H9 (cell line): ENCODE measurements around the gene CACNA2D4. TPM values are rescaled to one million over a fixed set of nuclear protein-coding genes. Genes with fewer than 3 reads are reported as not detected.

Source experiments
- DNase-seq: peaks from one replicate; pipeline ENCODE4 v3.0.0-alpha.2; 2017
- H2AFZ ChIP-seq: one replicate; pipeline ENCODE4 v1.6.1; 2013; ENCODE audit warnings: mild to moderate bottlenecking, low read length, control low read depth, moderate library complexity
- H2AK5ac ChIP-seq: 2 replicates; pipeline ENCODE4 v1.6.1; 2013; ENCODE audit warnings: low read length, control low read depth, mixed read lengths; ENCODE audit not compliant: insufficient read length
- H2BK120ac ChIP-seq: one replicate; pipeline ENCODE4 v1.6.1; 2013; ENCODE audit warnings: low read depth, mild to moderate bottlenecking, low read length, control low read depth, inconsistent platforms; ENCODE audit not compliant: poor library complexity, severe bottlenecking
- H2BK12ac ChIP-seq: 2 replicates; pipeline ENCODE4 v1.6.1; 2013; ENCODE audit warnings: low read length, control low read depth, mixed read lengths, low read depth; ENCODE audit not compliant: insufficient read length
- H2BK15ac ChIP-seq: 2 replicates; pipeline ENCODE4 v1.6.1; 2013; ENCODE audit warnings: low read depth, low read length, control low read depth
- H2BK20ac ChIP-seq: one replicate; pipeline ENCODE4 v1.6.1; 2013; ENCODE audit warnings: low read depth, mild to moderate bottlenecking, low read length, control low read depth, inconsistent platforms; ENCODE audit not compliant: poor library complexity, severe bottlenecking
- H2BK5ac ChIP-seq: 2 replicates; pipeline ENCODE4 v1.6.1; 2013; ENCODE audit warnings: low read length, control low read depth, mixed read lengths; ENCODE audit not compliant: insufficient read length
- H3K14ac ChIP-seq: 2 replicates; pipeline ENCODE4 v1.6.1; 2013; ENCODE audit warnings: low read length, control low read depth; ENCODE audit not compliant: insufficient read depth
- H3K18ac ChIP-seq: 2 replicates; pipeline ENCODE4 v1.6.1; 2013; ENCODE audit warnings: low read depth, mild to moderate bottlenecking, mixed read lengths, low read length, control low read depth; ENCODE audit not compliant: insufficient read length
- H3K23ac ChIP-seq: 2 replicates; pipeline ENCODE4 v1.6.1; 2013; ENCODE audit warnings: low read length, control low read depth, mixed read lengths, low read depth; ENCODE audit not compliant: insufficient read length
- H3K23me2 ChIP-seq: 2 replicates; pipeline ENCODE4 v1.6.1; 2013; ENCODE audit warnings: low read depth, mild to moderate bottlenecking, mixed read lengths, low read length, control low read depth; ENCODE audit not compliant: insufficient read length, poor library complexity, severe bottlenecking
- H3K27ac ChIP-seq: 2 replicates; pipeline ENCODE4 v1.5.1; 2013; ENCODE audit warnings: low read length, control low read depth, mixed read lengths, low read depth; ENCODE audit not compliant: insufficient read length
- H3K27me3 ChIP-seq: 2 replicates; pipeline ENCODE4 v1.6.1; 2013; ENCODE audit warnings: low read length, control low read depth, inconsistent platforms; ENCODE audit not compliant: insufficient read depth
- H3K4ac ChIP-seq: 2 replicates; pipeline ENCODE4 v1.6.1; 2013; ENCODE audit warnings: low read depth, mild to moderate bottlenecking, control low read depth, inconsistent platforms, low read length, moderate library complexity
- H3K4me1 ChIP-seq: 2 replicates; pipeline ENCODE4 v1.6.1; 2013; ENCODE audit warnings: low read length, control low read depth, inconsistent platforms; ENCODE audit not compliant: insufficient read depth
- H3K4me2 ChIP-seq: 2 replicates; pipeline ENCODE4 v1.6.1; 2013; ENCODE audit warnings: low read length, control low read depth, mixed read lengths; ENCODE audit not compliant: insufficient read length, insufficient read depth
- H3K56ac ChIP-seq: 2 replicates; pipeline ENCODE4 v1.6.1; 2013; ENCODE audit warnings: low read depth, mild to moderate bottlenecking, mixed read lengths, low read length, control low read depth; ENCODE audit not compliant: insufficient read length
- H3K79me1 ChIP-seq: 2 replicates; pipeline ENCODE4 v1.6.1; 2013; ENCODE audit warnings: low read depth, mild to moderate bottlenecking, moderate library complexity, low read length, control low read depth, inconsistent platforms; ENCODE audit not compliant: insufficient read depth, poor library complexity, severe bottlenecking
- H3K79me2 ChIP-seq: 2 replicates; pipeline ENCODE4 v1.6.1; 2013; ENCODE audit warnings: low read length, control low read depth, inconsistent platforms; ENCODE audit not compliant: insufficient read depth
- H3K9ac ChIP-seq: 2 replicates; pipeline ENCODE4 v1.6.1; 2013; ENCODE audit warnings: low read length, control low read depth, mixed read lengths; ENCODE audit not compliant: insufficient read length; ENCODE audit errors: extremely low read depth
- H3K9me3 ChIP-seq: one replicate; pipeline ENCODE4 v1.6.1; 2013; ENCODE audit warnings: low read depth, low read length, inconsistent platforms; ENCODE audit not compliant: control insufficient read depth
- H3T11ph ChIP-seq: one replicate; pipeline ENCODE4 v1.6.1; 2013; ENCODE audit warnings: mild to moderate bottlenecking, low read length, control low read depth, inconsistent platforms
- H4K20me1 ChIP-seq: one replicate; pipeline ENCODE4 v1.6.1; 2013; ENCODE audit not compliant: control insufficient read depth, insufficient read length, insufficient read depth
- H4K5ac ChIP-seq: 2 replicates; pipeline ENCODE4 v1.6.1; 2013; ENCODE audit warnings: low read depth, mild to moderate bottlenecking, mixed read lengths, low read length, control low read depth; ENCODE audit not compliant: insufficient read length
- H4K8ac ChIP-seq: replicated peaks from 2 replicates; pipeline ENCODE4 v1.6.1; 2013; ENCODE audit warnings: low read length, control low read depth, mixed read lengths, low read depth; ENCODE audit not compliant: insufficient read length
- H4K91ac ChIP-seq: 2 replicates; pipeline ENCODE4 v1.6.1; 2013; ENCODE audit warnings: low read depth, mild to moderate bottlenecking, moderate library complexity, mixed read lengths, low read length, control low read depth; ENCODE audit not compliant: insufficient read length
- H3K27ac Mint-ChIP-seq, 3 experiments: 2 replicates in 2 of 3; 3 replicates in 1 of 3; pipeline ENCODE4 v1.8.0; 2020 to 2021; ENCODE audit warnings: mixed read lengths in 3 of 3, mild to moderate bottlenecking in 1 of 3, moderate library complexity in 1 of 3
- H3K27me3 Mint-ChIP-seq: 2 replicates; pipeline ENCODE4 v1.8.0; 2021; ENCODE audit warnings: low read depth, mild to moderate bottlenecking, moderate library complexity, mixed read lengths
- H3K36me3 Mint-ChIP-seq, 3 experiments: 2 replicates in 2 of 3; 3 replicates in 1 of 3; pipeline ENCODE4 v1.8.0; 2020 to 2021; ENCODE audit warnings: low read depth in 3 of 3, mixed read lengths in 3 of 3; ENCODE audit not compliant: insufficient read depth in 1 of 3
- H3K4me1 Mint-ChIP-seq, 2 experiments: 2 replicates each; pipeline ENCODE4 v1.8.0; 2020; ENCODE audit warnings: mixed read lengths in 2 of 2
- H3K4me3 Mint-ChIP-seq, 2 experiments: 2 replicates in 1 of 2; 3 replicates in 1 of 2; pipeline ENCODE4 v1.8.0; 2020 to 2021; ENCODE audit warnings: mild to moderate bottlenecking in 2 of 2, mixed read lengths in 2 of 2, moderate library complexity in 1 of 2
- H3K9me3 Mint-ChIP-seq, 2 experiments: 2 replicates in 1 of 2; 3 replicates in 1 of 2; pipeline ENCODE4 v1.8.0; 2020; ENCODE audit warnings: mild to moderate bottlenecking in 2 of 2, mixed read lengths in 2 of 2, moderate library complexity in 1 of 2
- WGBS: extraction: QIAGEN DNeasy Blood & Tissue Kit; methylation state at CpG from one replicate; pipeline ENCODE4 v1.1.7; 2013; ENCODE audit warnings: missing lambda C conversion rate, low lambda C conversion rate, mixed read lengths; ENCODE audit not compliant: insufficient read length; ENCODE audit errors: extremely low coverage; 5-methylcytosine and 5-hydroxymethylcytosine counted together
- total RNA-seq: library from RNA; stranded (reverse); gene quantifications from 2 replicates; pipeline ENCODE4 v1.2.1, GENCODE V29; 2021
- TF ChIP-seq, protein P1 (sequence below): fragments of 200-600 bp; sonication (generic); conservative IDR thresholded peaks from 3 replicates; pipeline ENCODE4 v1.8.0; 2021; ENCODE audit warnings: antibody characterized with exemption, mild to moderate bottlenecking

Gene CACNA2D4
- total RNA-seq, 1 experiment from 2014 or later, result 0.79 TPM

DNA sequence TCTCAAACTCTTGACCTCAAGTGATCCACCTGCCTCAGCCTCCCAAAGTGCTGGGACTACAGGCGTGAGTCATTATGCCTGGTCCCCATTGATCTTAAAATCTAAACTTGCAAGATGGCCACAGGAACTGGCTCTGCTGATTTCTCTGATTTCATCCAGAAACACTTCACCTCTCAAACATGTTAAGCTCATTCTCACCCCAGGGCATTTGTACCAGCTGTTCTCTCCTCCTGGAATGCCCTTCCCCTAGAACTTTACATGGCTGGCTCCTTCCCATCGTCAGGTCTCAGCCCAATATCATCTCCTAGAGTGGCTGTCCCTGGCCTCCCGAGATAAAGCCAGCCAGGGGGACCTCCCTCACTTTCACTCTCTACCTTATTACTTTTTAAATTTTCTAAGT lies 103.3 kb downstream of the CACNA2D4 start:
- Histone ChIP-seq H4K8ac (no peak overlapping the region), H3T11ph (no peak overlapping the region), H2BK15ac (no peak overlapping the region), H4K91ac (no peak overlapping the region), H3K27ac (no peak overlapping the region), H2BK5ac (no peak overlapping the region), H2AFZ (no peak overlapping the region), H4K5ac (no peak overlapping the region), H2AK5ac (no peak overlapping the region), H3K23ac (no peak overlapping the region), H3K56ac (no peak overlapping the region), H3K23me2 (no peaks in the 10 kb centered on the region), H3K4me1 (no peaks in the 10 kb centered on the region), H3K79me1 (no peaks in the 10 kb centered on the region), H2BK20ac (no peak overlapping the region), H3K79me2 (no peaks in the 10 kb centered on the region), H3K4me2 (no peak overlapping the region), H2BK12ac (no peak overlapping the region), H3K9me3 (no peaks in the 10 kb centered on the region), H2BK120ac (no peak overlapping the region), H3K9ac (no peak overlapping the region), H3K4ac (no peak overlapping the region), H3K27me3 (peaks cover 6% of the 10 kb centered on the region; the same call in 1 of the 2 replicates), H3K18ac (no peak overlapping the region), H4K20me1 (no peaks in the 10 kb centered on the region), H3K14ac (no peak overlapping the region)
- no peak for DNase-seq
- TF ChIP-seq, protein P1, sequence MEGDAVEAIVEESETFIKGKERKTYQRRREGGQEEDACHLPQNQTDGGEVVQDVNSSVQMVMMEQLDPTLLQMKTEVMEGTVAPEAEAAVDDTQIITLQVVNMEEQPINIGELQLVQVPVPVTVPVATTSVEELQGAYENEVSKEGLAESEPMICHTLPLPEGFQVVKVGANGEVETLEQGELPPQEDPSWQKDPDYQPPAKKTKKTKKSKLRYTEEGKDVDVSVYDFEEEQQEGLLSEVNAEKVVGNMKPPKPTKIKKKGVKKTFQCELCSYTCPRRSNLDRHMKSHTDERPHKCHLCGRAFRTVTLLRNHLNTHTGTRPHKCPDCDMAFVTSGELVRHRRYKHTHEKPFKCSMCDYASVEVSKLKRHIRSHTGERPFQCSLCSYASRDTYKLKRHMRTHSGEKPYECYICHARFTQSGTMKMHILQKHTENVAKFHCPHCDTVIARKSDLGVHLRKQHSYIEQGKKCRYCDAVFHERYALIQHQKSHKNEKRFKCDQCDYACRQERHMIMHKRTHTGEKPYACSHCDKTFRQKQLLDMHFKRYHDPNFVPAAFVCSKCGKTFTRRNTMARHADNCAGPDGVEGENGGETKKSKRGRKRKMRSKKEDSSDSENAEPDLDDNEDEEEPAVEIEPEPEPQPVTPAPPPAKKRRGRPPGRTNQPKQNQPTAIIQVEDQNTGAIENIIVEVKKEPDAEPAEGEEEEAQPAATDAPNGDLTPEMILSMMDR, result no peak
- Mint-ChIP-seq H3K27me3 (peaks cover 24% of the 10 kb centered on the region), H3K9me3 (peaks cover 4% of the 10 kb centered on the region in 2 experiments; a peak in 2 of 5 replicates), H3K4me3 (no peak overlapping the region), H3K36me3 (peaks cover 0 to 5% (median 3%) of the 10 kb centered on the region in 3 experiments; a peak in 2 of 7 replicates), H3K27ac (no peak overlapping the region), H3K4me1 (peaks cover 11 to 13% of the 10 kb centered on the region in 2 experiments)
- no CpG with 5 or more reads among the region's 3 CpGs for WGBS
